Loucy (cell line): Measurements from ENCODE around the gene OR4E2.

Experiments used
- H2AFZ ChIP-seq: fragments of 200-600 bp; sonication (generic); 2 replicates; pipeline ENCODE4 v1.6.0; 2016; ENCODE audit warnings: antibody characterized with exemption, mild to moderate bottlenecking, low read length, moderate library complexity
- H3F3A ChIP-seq: fragments of 200-600 bp; 2 replicates; pipeline ENCODE4 v1.6.0; 2016; ENCODE audit warnings: antibody characterized with exemption, low read depth, mild to moderate bottlenecking
- H3K27me3 ChIP-seq: fragments of 200-600 bp; sonication (generic); 2 replicates; pipeline ENCODE4 v1.6.1; 2014; ENCODE audit warnings: low read length, mild to moderate bottlenecking; ENCODE audit not compliant: insufficient read depth, poor library complexity, severe bottlenecking
- H3K36me3 ChIP-seq: fragments of 200-600 bp; sonication (generic); 2 replicates; pipeline ENCODE4 v1.6.1; 2016; ENCODE audit warnings: low read length; ENCODE audit not compliant: insufficient read depth
- H3K4me1 ChIP-seq: fragments of 200-600 bp; sonication (generic); 2 replicates; pipeline ENCODE4 v1.5.1; 2014; ENCODE audit warnings: low read length, mild to moderate bottlenecking; ENCODE audit not compliant: insufficient read depth, poor library complexity, severe bottlenecking
- H3K4me2 ChIP-seq: fragments of 200-600 bp; sonication (generic); 2 replicates; pipeline ENCODE4 v1.6.0; 2014; ENCODE audit warnings: antibody characterized with exemption, low read length, low read depth, mild to moderate bottlenecking; ENCODE audit not compliant: poor library complexity, severe bottlenecking
- H3K4me3 ChIP-seq: fragments of 200-600 bp; sonication (generic); 2 replicates; pipeline ENCODE4 v1.5.1; 2014; ENCODE audit warnings: low read length, mild to moderate bottlenecking, mixed read lengths; ENCODE audit not compliant: poor library complexity, severe bottlenecking
- H3K79me2 ChIP-seq: fragments of 200-600 bp; sonication (generic); 2 replicates; pipeline ENCODE4 v1.6.1; 2014; ENCODE audit warnings: low read length; ENCODE audit not compliant: insufficient read depth
- H3K9ac ChIP-seq: fragments of 200-600 bp; sonication (generic); 2 replicates; pipeline ENCODE4 v1.6.0; 2014; ENCODE audit warnings: mild to moderate bottlenecking, low read depth, low read length, moderate library complexity; ENCODE audit not compliant: poor library complexity, severe bottlenecking
- H3K9me2 ChIP-seq: fragments of 200-600 bp; sonication (generic); replicated peaks from 2 replicates; pipeline ENCODE4 v1.6.1; 2016; ENCODE audit warnings: low read depth, low read length, mixed read lengths
- H3K9me3 ChIP-seq: fragments of 200-600 bp; sonication (generic); 2 replicates; pipeline ENCODE4 v1.6.1; 2014; ENCODE audit warnings: mild to moderate bottlenecking, antibody characterized with exemption, low read length, low read depth; ENCODE audit not compliant: insufficient read depth
- H4K20me1 ChIP-seq: fragments of 200-600 bp; sonication (generic); 2 replicates; pipeline ENCODE4 v1.6.0; 2014; ENCODE audit warnings: antibody characterized with exemption, low read length, mild to moderate bottlenecking; ENCODE audit not compliant: insufficient read depth, poor library complexity, severe bottlenecking
- EZH2phosphoT487 ChIP-seq: fragments of 200-600 bp; IDR thresholded peaks from 2 replicates; pipeline ENCODE4 v1.6.1; 2018; ENCODE audit warnings: antibody characterized with exemption, mild to moderate bottlenecking, moderate library complexity, borderline replicate concordance
- TF ChIP-seq, protein P1 (sequence below): fragments of 200-600 bp; sonication (generic); conservative IDR thresholded peaks from 2 replicates; pipeline ENCODE4 v1.5.1; 2014; ENCODE audit warnings: mild to moderate bottlenecking, antibody characterized with exemption, low read length

Gene OR4E2

DNA sequence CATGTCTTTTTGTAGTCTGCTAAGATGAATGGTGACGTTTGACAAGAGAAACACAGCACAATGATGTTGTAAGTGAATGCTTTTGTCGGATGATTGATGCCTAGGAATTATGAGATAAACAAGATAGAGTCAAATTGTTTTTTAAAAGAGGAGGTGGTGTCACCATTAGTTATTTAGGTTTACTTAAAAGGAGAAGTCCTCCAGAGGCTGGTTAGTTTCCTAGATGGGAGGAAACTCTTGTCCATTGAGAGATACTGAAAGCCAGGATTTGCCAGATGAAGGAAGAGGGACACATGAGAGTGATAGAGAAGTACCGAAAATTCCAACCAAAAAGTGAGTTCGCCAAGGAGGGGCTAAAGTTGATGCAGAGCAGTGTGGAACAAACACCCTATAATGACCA lies 18.8 kb upstream of the OR4E2 start, which contains the start of gene OR10G2:
Gene OR10G2, minus strand, starts transcription at position 101 of the 400 bp plus-strand sequence. Its CDS starts 98 bp downstream, at position 3.
- no peak for TF ChIP-seq EZH2phosphoT487
- TF ChIP-seq, protein P1, sequence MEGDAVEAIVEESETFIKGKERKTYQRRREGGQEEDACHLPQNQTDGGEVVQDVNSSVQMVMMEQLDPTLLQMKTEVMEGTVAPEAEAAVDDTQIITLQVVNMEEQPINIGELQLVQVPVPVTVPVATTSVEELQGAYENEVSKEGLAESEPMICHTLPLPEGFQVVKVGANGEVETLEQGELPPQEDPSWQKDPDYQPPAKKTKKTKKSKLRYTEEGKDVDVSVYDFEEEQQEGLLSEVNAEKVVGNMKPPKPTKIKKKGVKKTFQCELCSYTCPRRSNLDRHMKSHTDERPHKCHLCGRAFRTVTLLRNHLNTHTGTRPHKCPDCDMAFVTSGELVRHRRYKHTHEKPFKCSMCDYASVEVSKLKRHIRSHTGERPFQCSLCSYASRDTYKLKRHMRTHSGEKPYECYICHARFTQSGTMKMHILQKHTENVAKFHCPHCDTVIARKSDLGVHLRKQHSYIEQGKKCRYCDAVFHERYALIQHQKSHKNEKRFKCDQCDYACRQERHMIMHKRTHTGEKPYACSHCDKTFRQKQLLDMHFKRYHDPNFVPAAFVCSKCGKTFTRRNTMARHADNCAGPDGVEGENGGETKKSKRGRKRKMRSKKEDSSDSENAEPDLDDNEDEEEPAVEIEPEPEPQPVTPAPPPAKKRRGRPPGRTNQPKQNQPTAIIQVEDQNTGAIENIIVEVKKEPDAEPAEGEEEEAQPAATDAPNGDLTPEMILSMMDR, result no peak
- no peaks in the 10 kb centered on the region for H3K36me3 ChIP-seq
- H3F3A ChIP-seq, result no peaks in the 10 kb centered on the region
- H3K9ac ChIP-seq, result no peak within 1 kb of the TSS
- H3K79me2 ChIP-seq, result no peaks in the 10 kb centered on the region
- no peak within 1 kb of the TSS for H3K4me3 ChIP-seq
- no peaks in the 10 kb centered on the region for H3K9me3 ChIP-seq
- no peak within 1 kb of the TSS for H3K4me2 ChIP-seq
- no peak within 1 kb of the TSS for H2AFZ ChIP-seq
- no peaks in the 10 kb centered on the region for H3K4me1 ChIP-seq
- no peaks in the 10 kb centered on the region for H4K20me1 ChIP-seq
- H3K9me2 ChIP-seq, result no peaks in the 10 kb centered on the region
- no peaks in the 10 kb centered on the region for H3K27me3 ChIP-seq

DNA sequence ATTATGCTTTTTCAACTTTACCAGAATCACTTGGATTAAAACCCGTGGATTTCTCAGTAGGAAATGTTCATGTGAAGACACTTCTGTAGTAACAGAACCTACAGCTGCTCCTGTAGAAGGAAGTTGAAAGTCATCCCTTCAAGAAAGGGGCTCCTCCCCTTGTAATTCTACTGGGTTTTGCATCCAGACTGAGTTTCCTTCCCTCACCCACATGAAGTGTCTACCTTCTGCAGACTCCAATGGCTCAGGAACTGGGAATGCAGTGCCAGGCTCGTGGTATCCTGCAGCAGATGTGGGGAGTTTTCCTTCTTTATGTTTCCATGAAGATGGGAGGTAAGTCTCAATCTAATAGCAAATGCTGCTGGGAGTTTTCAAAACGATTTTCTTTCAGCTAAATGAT lies 11.0 kb upstream of the OR4E2 start:
- Histone ChIP-seq H3K4me3 (no peak overlapping the region), H3K9me2 (no peaks in the 10 kb centered on the region), H3K4me1 (no peaks in the 10 kb centered on the region), H3K36me3 (no peaks in the 10 kb centered on the region), H3F3A (no peaks in the 10 kb centered on the region), H4K20me1 (no peaks in the 10 kb centered on the region), H3K4me2 (no peak overlapping the region), H3K79me2 (no peaks in the 10 kb centered on the region), H3K27me3 (no peaks in the 10 kb centered on the region), H3K9ac (no peak overlapping the region), H2AFZ (peak overlapping the region; percentile 32; the same call in 1 of the 2 replicates), H3K9me3 (no peaks in the 10 kb centered on the region)
- TF ChIP-seq, protein P1, result no peak

DNA sequence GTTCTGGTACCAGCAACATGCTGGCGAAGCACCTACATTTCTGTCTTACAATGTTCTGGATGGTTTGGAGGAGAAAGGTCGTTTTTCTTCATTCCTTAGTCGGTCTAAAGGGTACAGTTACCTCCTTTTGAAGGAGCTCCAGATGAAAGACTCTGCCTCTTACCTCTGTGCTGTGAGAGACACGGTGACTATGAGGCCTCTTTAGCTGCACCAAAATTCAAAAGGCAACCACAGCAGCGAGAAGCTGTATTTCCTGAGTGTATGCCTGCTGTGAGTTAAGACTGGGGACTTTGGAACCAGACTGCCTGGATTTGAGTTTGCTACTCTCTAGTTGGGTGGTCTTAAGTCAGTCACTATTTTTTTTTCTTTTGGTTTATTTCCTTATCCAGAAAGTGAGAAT lies 10.2 kb upstream of the OR4E2 start:
- no peaks in the 10 kb centered on the region for H3K27me3 ChIP-seq
- no peaks in the 10 kb centered on the region for H3K36me3 ChIP-seq
- no peaks in the 10 kb centered on the region for H3K79me2 ChIP-seq
- no peak overlapping the region for H3K9ac ChIP-seq
- H3K9me2 ChIP-seq, result no peaks in the 10 kb centered on the region
- H3K4me2 ChIP-seq, result no peak overlapping the region
- no peak overlapping the region for H3K4me3 ChIP-seq
- peak overlapping the region; percentile 32; the same call in 1 of the 2 replicates for H2AFZ ChIP-seq
- H3F3A ChIP-seq, result no peaks in the 10 kb centered on the region
- TF ChIP-seq, protein P1, result no peak
- TF ChIP-seq EZH2phosphoT487, result no peak
- no peaks in the 10 kb centered on the region for H3K4me1 ChIP-seq
- no peaks in the 10 kb centered on the region for H3K9me3 ChIP-seq
- no peaks in the 10 kb centered on the region for H4K20me1 ChIP-seq
